GM12892 (cell line): ENCODE measurements around the gene ABCC4.

ENCODE experiments used
- POLR2A ChIP-seq: IDR thresholded peaks from 2 replicates; pipeline ENCODE4 v1.6.1; 2011; ENCODE audit warnings: low read depth, low read length, control low read depth
- TAF1 ChIP-seq: IDR thresholded peaks from 2 replicates; pipeline ENCODE4 v1.6.1; 2011; ENCODE audit warnings: low read depth, mild to moderate bottlenecking, control low read depth, low read length, borderline replicate concordance

DNA sequence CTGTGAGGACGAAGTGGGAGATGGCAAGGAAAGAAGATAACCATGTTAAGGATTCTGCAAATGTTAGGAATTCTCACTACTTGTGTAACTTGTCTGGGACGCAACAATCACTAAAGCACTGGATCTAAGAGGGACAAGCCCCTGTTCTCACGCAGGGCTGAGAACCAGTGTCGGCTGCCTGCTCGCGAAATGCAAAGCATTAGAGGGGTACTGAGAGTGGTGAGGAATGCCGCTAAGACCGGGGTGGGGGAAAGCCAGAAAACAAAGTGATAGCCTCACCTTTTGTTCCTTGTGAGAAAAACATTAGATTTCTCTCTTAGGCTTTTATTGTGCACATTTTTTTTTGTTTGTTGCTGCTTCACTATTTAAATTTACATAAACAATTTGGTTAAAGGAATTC, 241.9 kb downstream of the ABCC4 start:
- no peak for TF ChIP-seq POLR2A
- no peak for TF ChIP-seq TAF1
